ENCODE measurements around the gene UNC5C.

The UNC5C gene

DNA sequence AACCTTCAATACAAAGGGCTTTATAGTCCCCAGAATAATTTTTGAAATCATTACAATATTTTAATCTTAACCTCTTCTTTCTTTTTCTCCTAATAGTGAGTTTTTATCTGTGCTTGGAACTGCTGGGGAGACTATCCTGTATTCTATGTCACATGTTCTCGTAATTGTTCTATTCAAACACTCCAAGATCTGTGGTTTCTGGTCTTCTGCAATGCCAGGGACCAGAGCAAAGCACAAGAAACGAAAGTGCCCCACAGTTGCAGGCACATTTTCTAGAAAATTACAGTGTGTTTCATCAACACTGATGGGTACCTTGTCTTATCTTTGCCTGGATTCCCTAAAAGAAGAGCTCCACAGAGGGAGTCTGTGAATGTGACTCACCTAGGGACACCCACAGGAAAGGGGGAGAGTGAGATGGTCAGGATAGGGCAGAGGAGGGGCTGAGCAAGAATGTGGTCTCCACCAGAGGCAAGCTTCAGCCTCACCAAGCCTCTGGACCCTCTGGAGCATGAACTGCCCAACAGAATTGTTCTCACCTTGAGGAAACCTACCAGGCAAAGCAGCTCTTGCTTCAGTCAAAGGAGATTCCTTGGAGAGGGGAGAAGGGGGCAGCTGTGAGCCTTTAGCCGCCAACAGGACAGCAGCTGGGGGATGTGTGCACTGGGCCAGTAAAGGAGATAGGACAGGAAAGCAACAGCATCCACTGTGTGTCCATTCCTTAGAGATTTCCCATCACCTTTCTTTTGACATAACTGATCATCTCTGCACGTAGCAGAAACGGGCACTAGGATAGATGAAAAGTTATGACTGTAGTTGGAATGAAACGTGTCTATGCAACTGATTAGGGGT lies 25.9 kb downstream of the UNC5C start:
- DNase-seq, result no peak

DNA sequence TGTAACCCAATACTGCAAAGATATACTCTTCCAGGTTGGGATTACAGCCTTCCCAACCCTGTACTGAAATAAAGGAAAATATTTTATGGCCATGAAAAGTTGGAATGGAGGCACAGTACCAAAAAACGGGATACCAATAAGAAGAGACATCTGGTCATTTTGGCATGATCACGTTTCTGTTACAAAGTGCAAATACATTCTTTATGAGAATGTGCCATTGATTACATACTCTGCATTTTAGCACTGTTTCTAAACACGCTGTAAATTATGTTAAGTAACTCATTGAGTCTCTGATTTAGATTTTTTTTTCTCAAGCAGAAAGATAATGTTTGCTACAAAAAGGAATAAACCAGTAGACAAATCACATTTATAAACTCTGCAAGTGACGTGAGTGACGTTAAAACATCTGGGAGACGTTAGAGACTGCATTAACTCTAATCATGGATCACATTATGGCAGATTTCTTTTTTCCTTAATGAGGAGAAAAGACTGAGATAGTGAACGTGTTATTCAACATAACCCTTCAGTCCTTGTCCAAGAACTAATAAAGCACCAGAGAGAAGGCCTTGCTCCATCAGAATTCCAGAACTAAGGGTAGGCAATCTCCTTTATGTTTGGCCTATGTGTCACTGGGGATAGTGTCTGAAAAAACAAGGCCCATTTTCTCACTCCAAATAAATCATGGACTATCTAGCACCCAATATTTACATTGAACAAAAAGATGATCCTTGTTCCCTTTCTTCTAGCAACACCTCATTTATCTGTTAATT lies 31.0 kb downstream of the UNC5C start:
- DNase-seq, result no peak

DNA sequence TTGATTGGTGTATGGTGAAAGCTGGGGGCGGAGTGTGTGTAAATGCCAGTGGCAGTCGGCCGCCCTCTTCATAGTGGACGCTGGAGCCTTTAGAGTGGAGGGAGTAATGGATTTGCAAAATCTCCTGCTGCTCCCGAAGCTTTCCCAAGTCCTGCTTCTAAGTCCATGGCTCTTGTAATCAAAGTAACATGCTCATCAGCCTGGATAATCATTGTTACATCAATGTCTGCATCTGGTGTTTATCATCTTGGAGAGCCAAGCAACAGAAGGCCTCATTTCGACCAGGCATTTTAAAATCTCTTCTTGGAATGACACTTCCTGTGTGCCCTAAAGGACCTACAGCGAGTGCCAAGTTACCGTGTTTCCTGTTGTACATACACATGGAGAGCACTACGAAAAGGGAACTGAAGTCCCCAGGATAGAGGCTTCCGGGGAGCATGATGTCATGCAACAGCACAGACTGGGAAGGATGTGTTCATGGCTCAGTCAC lies 32.2 kb downstream of the UNC5C start:
- no peak for DNase-seq

DNA sequence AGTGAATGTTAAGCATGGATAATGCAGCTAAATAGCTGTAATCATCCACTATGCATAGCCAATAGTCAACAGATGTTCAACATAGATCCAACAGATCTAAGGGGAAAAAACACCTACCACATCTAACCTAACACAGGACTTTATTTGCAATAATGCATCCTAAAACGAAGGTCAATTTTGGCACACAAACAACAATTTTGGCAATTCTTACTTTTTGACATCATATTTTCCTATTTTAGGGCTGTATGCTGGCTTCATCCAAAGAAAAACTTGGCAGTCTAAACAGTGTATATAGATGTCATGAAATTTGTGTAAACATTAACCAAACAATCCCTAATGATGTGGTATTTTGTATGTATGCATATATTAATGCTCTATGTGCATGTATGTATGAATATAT lies 33.2 kb downstream of the UNC5C start:
- DNase-seq, result no peak

DNA sequence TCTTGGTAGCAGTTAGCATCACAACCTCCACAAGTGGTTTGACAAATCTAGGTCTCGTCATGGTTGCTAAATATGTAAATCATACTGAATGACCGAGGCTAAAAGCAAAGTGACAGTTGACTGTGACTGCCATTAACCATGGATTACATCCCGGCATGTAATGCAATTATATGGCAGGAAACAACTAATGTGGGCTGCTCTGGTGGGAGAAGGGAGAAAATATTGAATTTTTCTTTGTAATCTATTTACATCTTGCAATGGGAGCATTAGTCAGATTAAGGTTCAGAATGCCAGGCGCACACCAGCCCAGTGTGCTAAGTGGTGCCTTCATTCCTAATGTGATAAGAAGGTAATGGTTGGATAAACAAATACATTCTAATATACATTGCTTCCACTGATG lies 35.8 kb downstream of the UNC5C start:
- no peak for DNase-seq

DNA sequence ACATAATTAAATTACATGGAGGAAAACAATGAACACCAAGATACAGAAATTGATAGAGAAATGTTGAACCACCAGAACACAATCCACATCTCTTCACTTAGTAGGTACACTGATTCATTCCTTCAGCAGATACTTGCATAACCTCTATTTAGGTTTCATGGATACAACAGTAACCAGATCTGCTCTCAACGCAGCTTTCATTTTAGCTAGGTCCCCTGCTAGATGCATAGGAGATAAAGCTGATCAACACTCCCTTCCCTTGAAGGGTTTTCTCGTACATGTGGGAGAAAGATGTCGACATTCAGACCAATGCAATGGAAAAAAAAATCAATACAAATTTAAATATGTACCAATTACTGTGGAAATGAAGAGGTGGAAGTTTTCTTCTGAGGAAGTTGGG lies 37.3 kb downstream of the UNC5C start:
- no peak for DNase-seq

DNA sequence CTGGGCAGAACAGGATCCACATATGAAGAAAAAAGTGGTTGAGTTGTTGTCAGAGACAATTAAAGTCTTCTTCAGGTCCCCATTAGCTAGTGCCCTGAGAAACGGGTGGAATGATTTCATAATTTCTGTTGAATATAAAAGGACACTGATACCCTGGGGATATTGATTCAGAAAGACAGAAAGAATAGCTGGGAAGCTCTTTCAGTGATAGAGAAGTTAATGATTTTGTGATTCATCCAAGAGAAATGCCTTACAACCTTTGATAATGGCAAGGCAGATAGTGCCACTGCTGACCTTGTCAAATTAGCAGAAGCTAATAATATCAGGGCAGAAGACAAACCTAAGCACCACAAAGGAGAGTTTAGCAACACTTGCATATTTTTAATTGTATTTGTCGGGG lies 37.9 kb downstream of the UNC5C start:
- no peak for DNase-seq

DNA sequence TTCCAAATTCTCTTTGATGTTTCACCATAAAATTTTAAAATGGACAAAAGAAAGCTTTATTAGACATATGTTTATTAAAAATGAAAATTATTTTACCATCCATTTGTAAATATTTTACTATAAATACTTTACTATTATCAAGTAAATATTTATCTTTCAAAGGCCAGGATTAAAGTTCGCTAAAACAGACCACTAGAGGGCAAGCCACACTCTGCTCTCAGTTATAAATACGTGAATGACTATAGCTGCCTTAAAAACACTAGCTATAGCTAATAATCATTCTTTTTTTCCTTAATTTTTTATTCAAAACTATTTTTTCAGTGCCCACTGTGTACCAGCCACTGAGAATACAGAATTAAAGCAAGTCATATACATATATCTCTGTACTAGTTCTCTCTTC lies 38.6 kb downstream of the UNC5C start:
- DNase-seq, result peak in 1 of 51 donors; percentile 29

DNA sequence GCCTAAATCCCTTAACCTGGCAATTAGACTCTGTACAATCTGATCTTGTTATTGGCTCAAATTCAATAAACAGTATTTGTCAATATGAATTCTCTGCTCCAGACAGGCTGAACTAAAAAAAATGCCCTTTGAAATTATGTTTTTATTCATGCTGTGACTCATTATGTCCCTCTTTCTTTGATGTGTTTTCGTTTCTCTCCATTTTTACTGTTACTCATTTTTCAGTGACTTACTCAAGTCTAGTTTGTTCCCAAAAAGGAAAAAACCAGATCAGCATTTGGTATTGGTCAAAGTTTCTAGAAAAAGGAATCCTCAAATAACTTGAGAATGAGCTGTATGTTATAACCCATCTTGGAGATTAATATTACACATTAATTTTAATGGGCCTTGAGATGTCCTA lies 40.4 kb downstream of the UNC5C start:
- DNase-seq, result no peak

DNA sequence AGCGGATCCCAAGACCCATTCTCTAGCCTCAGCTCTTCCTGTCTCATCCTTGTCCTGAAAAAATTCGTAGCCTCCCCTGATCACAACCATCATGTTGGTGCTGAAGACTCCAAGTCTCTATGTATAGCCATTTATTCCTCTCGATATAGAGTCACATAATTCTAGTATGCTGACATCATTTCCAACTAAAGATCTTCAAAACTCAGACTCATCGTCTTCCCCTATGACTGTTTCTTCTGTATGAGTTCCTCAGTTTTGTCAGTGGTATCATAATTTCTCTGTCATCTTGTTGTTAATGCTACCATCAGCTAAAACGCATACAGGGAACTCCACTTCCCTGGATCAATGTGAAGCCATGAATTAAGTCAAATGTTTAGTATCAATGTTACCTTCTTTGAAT lies 41.2 kb downstream of the UNC5C start:
- DNase-seq, result no peak

DNA sequence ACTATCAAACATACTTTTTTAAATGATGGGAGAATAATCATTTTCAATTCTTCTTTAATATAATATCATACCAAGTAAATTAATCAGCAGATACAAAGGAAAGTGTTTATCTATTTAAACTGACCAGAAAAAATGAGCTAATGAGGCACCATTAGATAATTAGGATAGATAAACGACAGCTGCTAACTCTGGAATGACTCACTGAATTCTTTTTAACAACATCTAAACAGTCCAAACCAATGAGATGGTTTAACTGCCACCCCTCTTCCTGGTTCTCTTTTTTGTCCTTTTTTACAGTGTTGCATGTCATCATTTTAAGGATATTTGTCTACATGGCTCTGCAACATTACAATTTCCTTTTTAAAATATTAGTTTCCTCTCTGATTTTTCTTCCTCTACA lies 41.6 kb downstream of the UNC5C start:
- DNase-seq, result no peak

DNA sequence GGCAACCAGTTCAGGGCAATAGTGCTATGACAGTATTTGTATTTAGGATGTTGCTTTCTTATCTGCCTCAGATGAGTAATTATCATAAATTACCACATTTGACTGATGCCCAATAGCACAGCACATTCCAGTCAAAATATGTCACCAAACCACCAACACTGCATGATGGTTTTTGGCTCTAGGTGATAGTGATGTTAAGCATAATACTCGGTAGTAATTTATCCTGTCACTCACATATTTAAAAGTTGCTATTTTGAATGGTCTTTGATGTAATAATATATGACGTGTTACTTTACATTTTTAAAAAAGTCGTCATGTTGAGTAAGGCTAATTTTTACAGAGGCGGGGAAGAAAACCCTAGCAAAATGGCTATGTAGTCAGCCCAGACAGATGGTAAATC lies 42.5 kb downstream of the UNC5C start:
- DNase-seq, result no peak

DNA sequence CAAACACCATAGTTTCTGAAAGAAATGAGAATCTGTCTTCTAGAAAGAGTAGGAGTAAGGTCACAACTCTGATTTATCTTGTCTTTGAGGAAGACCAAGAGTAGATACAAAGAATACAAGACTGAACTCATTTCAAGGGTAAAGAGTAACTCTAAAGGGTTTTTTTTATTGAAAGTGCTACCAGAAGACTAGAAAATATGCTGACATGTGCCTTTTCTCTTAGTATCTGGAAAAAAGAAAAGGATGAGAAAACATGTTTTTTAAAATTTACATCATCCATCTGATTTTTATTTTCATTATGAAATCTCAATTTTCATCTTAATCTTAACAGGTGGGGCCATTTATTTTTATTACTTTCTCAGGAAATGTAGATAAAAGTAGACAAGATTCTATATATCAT lies 43.0 kb downstream of the UNC5C start:
- no peak for DNase-seq

DNA sequence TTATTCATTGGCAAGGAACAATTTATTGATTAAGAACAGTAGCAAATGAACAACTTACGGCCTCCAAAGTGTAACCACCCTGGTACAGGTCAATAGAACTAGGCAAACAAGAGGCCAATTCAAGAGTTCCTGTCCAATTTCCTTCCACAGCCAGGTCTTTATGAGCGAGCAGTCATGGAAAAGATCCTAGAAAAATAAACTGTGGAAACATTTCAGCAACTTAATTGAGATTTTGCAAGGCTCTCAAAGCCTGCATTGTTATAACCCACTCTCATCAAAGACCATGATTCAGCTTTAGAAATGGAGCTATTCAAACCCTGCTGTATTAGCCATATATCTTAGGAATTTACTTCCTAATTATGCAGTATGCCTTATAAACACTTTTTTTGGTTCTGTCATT lies 43.6 kb downstream of the UNC5C start:
- peak in 3 of 51 donors; percentile 9 to 51 (median 10) for DNase-seq

DNA sequence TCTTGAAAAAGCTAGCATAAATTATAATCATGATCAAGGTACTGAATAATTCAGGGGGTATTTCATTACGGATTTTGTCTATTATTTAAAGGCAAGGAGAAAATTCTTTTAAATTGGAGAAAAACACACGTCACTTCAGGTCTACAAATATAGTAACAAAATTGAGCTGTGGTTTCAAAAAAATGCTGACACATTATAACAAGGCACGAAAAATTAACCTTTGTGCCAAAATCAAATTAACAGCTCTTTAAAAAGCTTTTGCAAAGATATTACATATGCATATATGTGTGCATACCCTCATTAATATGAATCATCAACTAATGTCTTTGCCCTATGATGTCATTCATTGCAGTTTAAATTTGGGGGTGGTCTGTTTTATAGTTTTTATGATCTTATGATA lies 44.3 kb downstream of the UNC5C start:
- no peak for DNase-seq

DNA sequence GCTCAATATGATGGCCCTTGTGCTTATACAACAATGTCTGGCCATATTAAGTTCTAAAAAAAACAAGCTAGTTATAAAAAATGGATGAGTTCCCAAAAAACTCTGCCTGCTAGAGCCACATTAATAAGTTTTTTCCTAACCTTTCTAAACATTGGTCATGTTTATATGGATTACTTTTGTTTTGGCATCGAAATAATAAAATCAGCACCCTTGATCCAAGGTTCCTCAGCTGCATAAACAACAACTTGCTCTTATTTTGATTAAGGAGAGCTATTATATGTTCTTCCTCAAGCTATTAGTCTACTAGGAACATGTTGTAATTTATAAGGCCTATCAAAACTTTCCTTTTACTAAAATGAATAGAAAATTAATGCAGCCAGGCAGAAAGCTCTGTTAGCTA lies 48.4 kb downstream of the UNC5C start:
- DNase-seq, result no peak

DNA sequence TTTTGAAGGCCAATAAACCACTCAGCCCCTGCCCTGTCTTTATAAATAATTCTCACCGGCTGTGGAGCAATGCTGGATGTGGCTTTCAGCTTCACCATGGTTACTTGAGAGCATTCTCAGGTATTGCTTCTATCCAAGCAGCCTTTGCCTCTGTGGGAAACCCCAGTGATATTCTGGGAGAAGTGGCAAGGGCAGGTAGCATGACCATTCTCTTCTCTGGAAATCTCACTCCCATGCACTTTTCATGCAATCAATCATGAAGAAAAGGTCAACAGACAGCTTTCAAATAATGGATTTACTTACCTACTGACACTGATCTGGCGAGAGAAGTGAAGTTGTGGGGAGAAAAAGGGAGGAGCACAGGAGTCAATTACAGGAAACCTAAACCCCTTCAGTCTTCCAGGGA lies 49.5 kb downstream of the UNC5C start:
- DNase-seq, result no peak

DNA sequence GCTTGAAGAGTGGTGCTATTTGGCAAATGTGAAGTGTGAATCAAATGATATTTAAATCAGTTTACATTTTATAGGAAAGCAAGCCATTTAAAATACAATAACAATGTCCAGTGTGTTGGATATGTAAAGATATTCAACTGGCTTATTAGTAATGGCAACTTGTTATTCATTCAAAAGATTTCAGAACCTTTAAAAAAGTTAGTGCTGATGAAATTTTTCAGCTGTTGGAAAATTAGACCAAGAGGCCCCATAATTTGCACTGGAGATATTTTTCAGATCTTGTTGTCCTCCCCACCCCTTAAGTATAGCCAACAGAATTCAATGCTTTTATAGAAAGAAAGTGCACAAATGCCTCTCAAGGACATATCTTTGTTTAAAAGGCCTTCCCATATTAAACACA lies 54.6 kb downstream of the UNC5C start:
- DNase-seq, result no peak

DNA sequence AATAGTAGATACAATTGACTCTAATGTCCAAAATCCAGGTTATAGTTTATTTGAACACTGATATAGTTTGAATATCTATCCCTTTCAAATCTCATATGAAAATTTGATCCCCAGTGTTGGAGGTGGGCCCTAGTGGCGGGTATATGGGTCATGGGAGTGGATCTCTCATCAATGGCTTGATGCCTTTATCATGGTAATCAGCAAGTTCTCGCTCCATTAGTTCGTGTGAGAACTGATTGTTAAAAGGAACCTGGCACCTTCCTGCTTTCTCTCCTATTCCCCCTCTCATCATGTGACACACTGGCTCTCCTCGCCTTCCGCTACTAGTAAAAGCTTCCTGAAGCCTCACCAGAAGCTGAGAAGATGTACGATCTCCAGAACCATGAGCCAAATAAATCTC lies 70.1 kb downstream of the UNC5C start:
- no peak for DNase-seq

DNA sequence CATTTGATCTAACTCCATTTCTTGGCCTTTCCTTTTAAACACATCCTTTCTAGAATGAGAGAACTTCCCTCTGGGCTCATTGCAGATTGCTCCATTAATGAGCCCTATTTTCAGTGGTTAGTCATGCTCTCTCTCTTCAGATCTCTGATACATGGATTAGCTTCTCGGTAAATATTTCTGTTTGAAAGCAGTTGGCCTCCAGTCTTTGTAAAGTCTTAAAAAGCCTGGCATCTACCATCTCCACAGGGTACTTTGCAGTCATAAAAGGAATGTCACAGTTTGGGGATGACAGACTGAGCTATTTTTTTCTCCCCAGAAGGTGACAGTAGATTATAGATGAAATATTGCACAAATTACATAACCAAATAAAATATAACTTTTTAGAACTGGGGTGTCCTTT lies 72.7 kb downstream of the UNC5C start:
- no peak for DNase-seq

DNA sequence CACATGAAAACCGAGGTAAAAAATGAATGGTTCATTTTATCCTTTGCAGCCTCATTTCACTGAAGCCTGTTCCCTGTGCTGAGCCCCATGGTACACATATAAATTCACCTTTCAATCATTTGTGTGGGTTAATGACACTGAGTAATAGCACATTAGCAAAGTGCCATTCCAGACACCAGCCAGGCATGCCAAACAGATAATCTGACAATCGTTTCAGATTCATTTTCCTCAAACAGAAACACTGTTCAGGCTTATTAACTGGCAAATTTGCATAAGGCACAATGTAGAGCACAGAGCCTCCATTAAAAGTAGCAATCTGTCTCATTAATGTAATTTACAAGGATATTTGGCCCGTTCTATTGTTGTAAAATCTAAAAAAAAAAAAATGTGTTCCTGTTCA lies 76.2 kb downstream of the UNC5C start:
- no peak for DNase-seq

DNA sequence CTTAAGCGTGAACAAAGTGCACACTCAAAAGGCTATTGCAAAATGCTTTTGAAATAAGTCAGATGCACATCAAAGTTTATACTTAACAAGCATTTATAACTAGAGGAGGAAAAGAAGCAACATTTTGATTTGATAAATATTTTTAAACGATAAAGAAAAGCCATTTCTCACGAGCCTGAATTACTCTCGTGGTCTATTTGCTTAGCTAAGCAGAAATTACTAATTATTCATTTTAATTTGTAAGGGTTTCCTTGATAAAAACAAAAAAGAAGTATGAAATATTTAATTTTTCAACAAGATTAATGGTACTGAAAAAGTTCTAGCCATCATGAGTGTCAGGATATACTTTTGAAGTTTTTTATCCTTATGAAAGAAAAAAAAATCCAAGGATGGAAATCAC lies 78.2 kb downstream of the UNC5C start:
- no peak for DNase-seq

DNA sequence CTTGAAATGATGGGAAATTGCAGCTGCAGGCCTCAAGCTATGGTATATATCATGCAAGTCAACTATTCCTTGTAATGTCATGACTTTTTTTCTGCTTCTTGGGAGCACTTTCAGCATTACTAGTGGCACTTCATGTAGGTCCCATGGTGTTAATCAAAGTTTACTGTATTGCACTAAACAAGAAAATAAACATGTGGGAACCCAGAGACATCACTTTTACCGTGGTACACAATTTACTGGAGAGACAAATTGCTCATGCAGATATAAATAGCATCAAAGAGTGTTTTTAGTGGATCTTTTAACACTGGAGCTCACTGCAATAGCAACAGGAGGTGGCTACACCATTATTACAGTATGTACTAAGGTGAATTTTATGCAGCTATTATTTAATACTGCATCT lies 79.2 kb downstream of the UNC5C start:
- no peak for DNase-seq

Data from hypothalamus (tissue), 51 donors.